ENCODE results near the gene QPRT.

The QPRT gene

DNA sequence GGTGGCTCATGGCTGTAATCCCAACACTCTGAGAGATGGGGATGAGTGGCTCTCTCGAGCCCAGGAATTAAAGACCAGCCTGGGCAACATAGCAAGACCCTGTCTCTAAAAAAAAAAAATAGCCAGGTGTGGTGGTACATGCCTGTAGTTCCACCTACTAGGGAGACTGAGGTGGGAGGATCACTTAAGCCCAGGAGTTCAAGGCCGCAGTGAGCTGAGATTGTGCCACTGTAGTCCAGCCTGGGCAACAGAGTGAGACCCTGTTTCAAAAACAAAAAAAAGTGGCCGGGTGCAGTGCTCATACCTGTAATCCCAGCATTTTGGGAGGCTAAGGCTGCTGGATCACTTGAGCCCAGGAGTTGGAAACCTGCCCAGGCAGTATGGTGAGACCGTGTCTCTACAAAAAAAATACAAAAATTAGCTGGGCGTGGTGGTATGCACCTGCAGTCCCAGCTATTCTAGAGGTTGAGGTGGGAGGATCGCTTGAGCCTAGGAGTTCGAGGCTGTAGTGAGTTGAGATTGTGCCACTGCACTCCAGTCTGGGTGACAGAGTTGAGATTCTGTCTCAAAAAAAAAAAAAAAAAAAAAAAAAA is 63.8 kb downstream of the QPRT start:
- no peak for DNase-seq
- H3K4me1 ChIP-seq = no peaks in the 10 kb centered on the region
- TF ChIP-seq CTCF (IDR thresholded peaks at IDR 0.05; ENCODE audit: low read depth, low read length) = no peak

DNA sequence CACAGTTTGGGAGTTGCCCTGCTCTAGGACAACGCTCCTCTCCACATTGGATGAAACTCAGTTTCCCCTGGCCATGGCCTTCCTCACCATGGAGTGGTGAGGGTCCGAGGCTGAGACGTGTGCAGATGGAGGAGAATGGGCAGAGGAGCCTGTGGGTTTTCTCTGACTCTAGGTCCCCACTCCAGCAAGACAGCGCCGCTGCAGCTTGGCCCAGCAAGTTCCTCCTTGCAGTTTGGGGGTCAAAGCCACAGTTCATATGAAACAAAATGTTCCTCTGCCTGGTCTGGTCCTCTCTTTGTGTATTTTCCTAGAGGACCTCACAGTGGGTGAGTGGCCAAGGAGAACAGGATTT is 64.5 kb downstream of the QPRT start:
- H3K4me1 ChIP-seq = no peaks in the 10 kb centered on the region
- no peaks in the 10 kb centered on the region for H3K27me3 ChIP-seq
- no peak overlapping the region for H3K4me3 ChIP-seq (ENCODE audit: low read depth, low read length)
- no peak for DNase-seq
- H3K36me3 ChIP-seq = no peaks in the 10 kb centered on the region
- TF ChIP-seq CTCF (IDR thresholded peaks at IDR 0.05; ENCODE audit: low read depth, low read length) = no peak
- H3K9me3 ChIP-seq = no peaks in the 10 kb centered on the region

More for the DNA sequence above, 63.8 kb downstream of the QPRT start:
- Histone ChIP-seq H3K27me3 (no peaks in the 10 kb centered on the region), H3K9me3 (no peaks in the 10 kb centered on the region), H3K36me3 (no peaks in the 10 kb centered on the region), H3K4me3 (ENCODE audit: low read depth, low read length) (no peak overlapping the region)

GRCh38 chr16:29743827-29744531 is 65.0 kb downstream of the QPRT start:
- DNase-seq = no peak

DNA sequence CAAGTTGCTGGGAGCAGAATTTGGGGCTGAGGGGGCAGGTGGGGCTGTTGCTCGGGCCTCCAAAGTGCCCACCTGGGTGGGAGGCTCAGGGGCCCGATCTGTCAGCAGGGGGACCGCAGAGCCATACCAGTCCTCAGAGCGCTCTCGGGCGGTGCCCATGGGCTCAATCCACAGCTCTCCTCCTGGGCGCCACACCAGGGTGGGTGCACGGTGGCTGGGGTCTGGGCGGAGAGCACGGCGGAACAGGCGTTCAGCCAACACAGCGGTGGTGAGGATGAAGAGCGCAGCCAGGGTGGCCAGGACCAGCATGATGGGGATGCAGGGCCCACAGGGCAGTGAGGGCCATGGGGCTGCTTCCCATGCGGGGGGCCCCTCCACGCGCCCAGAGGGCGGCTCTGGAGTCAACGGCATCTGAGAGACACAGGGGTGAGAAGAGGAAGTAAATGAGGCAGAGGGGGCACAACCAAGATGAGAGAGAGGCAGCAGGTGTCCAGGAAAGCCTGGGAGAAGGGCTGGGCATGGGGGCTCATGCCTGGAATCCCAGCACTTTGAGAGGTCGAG is 65.6 kb downstream of the QPRT start:
- H3K36me3 ChIP-seq = no peaks in the 10 kb centered on the region
- H3K27me3 ChIP-seq = no peaks in the 10 kb centered on the region
- no peak overlapping the region for H3K4me3 ChIP-seq (ENCODE audit: low read depth, low read length)
- TF ChIP-seq CTCF (IDR thresholded peaks at IDR 0.05; ENCODE audit: low read depth, low read length) = no peak
- H3K4me1 ChIP-seq = no peaks in the 10 kb centered on the region
- H3K9me3 ChIP-seq = 0 out of 2 replicates have a peak, but pooled peaks cover 2% of the 10 kb centered on the region
- no peak for DNase-seq

More at GRCh38 chr16:29743827-29744531, 65.0 kb downstream of the QPRT start:
- no peak overlapping the region for H3K4me3 ChIP-seq (ENCODE audit: low read depth, low read length)
- no peaks in the 10 kb centered on the region for H3K36me3 ChIP-seq
- H3K9me3 ChIP-seq = 0 out of 2 replicates have a peak, but pooled peaks cover 2% of the 10 kb centered on the region
- TF ChIP-seq CTCF (IDR thresholded peaks at IDR 0.05; ENCODE audit: low read depth, low read length) = no peak
- H3K4me1 ChIP-seq = no peaks in the 10 kb centered on the region
- H3K27me3 ChIP-seq = no peaks in the 10 kb centered on the region

- 0 out of 2 replicates have a peak, but pooled peaks cover 2% of the 10 kb centered on the region for H3K9me3 ChIP-seq
- H3K36me3 ChIP-seq = no peaks in the 10 kb centered on the region
- H3K4me3 ChIP-seq (ENCODE audit: low read depth, low read length) = no peak overlapping the region
- no peaks in the 10 kb centered on the region for H3K27me3 ChIP-seq
- no peaks in the 10 kb centered on the region for H3K4me1 ChIP-seq
- no peak for TF ChIP-seq CTCF (IDR thresholded peaks at IDR 0.05; ENCODE audit: low read depth, low read length)
- no peak for DNase-seq
These were observed 66.3 kb downstream of the QPRT start for GRCh38 chr16:29745121-29745852.
